Loucy (cell line): ENCODE results near the gene PAWR.

Experiments used
- H2AFZ ChIP-seq: fragments of 200-600 bp; sonication (generic); 2 replicates; pipeline ENCODE4 v1.6.0; 2016; ENCODE audit warnings: antibody characterized with exemption, mild to moderate bottlenecking, low read length, moderate library complexity
- H3F3A ChIP-seq: fragments of 200-600 bp; 2 replicates; pipeline ENCODE4 v1.6.0; 2016; ENCODE audit warnings: antibody characterized with exemption, low read depth, mild to moderate bottlenecking
- H3K27me3 ChIP-seq: fragments of 200-600 bp; sonication (generic); 2 replicates; pipeline ENCODE4 v1.6.1; 2014; ENCODE audit warnings: low read length, mild to moderate bottlenecking; ENCODE audit not compliant: insufficient read depth, poor library complexity, severe bottlenecking
- H3K36me3 ChIP-seq: fragments of 200-600 bp; sonication (generic); 2 replicates; pipeline ENCODE4 v1.6.1; 2016; ENCODE audit warnings: low read length; ENCODE audit not compliant: insufficient read depth
- H3K4me1 ChIP-seq: fragments of 200-600 bp; sonication (generic); 2 replicates; pipeline ENCODE4 v1.5.1; 2014; ENCODE audit warnings: low read length, mild to moderate bottlenecking; ENCODE audit not compliant: insufficient read depth, poor library complexity, severe bottlenecking
- H3K4me2 ChIP-seq: fragments of 200-600 bp; sonication (generic); 2 replicates; pipeline ENCODE4 v1.6.0; 2014; ENCODE audit warnings: antibody characterized with exemption, low read length, low read depth, mild to moderate bottlenecking; ENCODE audit not compliant: poor library complexity, severe bottlenecking
- H3K4me3 ChIP-seq: fragments of 200-600 bp; sonication (generic); 2 replicates; pipeline ENCODE4 v1.5.1; 2014; ENCODE audit warnings: low read length, mild to moderate bottlenecking, mixed read lengths; ENCODE audit not compliant: poor library complexity, severe bottlenecking
- H3K79me2 ChIP-seq: fragments of 200-600 bp; sonication (generic); 2 replicates; pipeline ENCODE4 v1.6.1; 2014; ENCODE audit warnings: low read length; ENCODE audit not compliant: insufficient read depth
- H3K9ac ChIP-seq: fragments of 200-600 bp; sonication (generic); 2 replicates; pipeline ENCODE4 v1.6.0; 2014; ENCODE audit warnings: mild to moderate bottlenecking, low read depth, low read length, moderate library complexity; ENCODE audit not compliant: poor library complexity, severe bottlenecking
- H3K9me2 ChIP-seq: fragments of 200-600 bp; sonication (generic); replicated peaks from 2 replicates; pipeline ENCODE4 v1.6.1; 2016; ENCODE audit warnings: low read depth, low read length, mixed read lengths
- H3K9me3 ChIP-seq: fragments of 200-600 bp; sonication (generic); 2 replicates; pipeline ENCODE4 v1.6.1; 2014; ENCODE audit warnings: mild to moderate bottlenecking, antibody characterized with exemption, low read length, low read depth; ENCODE audit not compliant: insufficient read depth
- H4K20me1 ChIP-seq: fragments of 200-600 bp; sonication (generic); 2 replicates; pipeline ENCODE4 v1.6.0; 2014; ENCODE audit warnings: antibody characterized with exemption, low read length, mild to moderate bottlenecking; ENCODE audit not compliant: insufficient read depth, poor library complexity, severe bottlenecking
- EZH2phosphoT487 ChIP-seq: fragments of 200-600 bp; IDR thresholded peaks from 2 replicates; pipeline ENCODE4 v1.6.1; 2018; ENCODE audit warnings: antibody characterized with exemption, mild to moderate bottlenecking, moderate library complexity, borderline replicate concordance
- TF ChIP-seq, protein P1 (sequence below): fragments of 200-600 bp; sonication (generic); conservative IDR thresholded peaks from 2 replicates; pipeline ENCODE4 v1.5.1; 2014; ENCODE audit warnings: mild to moderate bottlenecking, antibody characterized with exemption, low read length

The PAWR gene

GRCh38 chr12:79725987-79726386 lies 35.2 kb upstream of the PAWR start:
- H3K27me3 ChIP-seq = no peaks in the 10 kb centered on the region
- no peak overlapping the region for H2AFZ ChIP-seq
- H4K20me1 ChIP-seq = no peaks in the 10 kb centered on the region
- TF ChIP-seq EZH2phosphoT487 = no peak
- TF ChIP-seq, protein P1, sequence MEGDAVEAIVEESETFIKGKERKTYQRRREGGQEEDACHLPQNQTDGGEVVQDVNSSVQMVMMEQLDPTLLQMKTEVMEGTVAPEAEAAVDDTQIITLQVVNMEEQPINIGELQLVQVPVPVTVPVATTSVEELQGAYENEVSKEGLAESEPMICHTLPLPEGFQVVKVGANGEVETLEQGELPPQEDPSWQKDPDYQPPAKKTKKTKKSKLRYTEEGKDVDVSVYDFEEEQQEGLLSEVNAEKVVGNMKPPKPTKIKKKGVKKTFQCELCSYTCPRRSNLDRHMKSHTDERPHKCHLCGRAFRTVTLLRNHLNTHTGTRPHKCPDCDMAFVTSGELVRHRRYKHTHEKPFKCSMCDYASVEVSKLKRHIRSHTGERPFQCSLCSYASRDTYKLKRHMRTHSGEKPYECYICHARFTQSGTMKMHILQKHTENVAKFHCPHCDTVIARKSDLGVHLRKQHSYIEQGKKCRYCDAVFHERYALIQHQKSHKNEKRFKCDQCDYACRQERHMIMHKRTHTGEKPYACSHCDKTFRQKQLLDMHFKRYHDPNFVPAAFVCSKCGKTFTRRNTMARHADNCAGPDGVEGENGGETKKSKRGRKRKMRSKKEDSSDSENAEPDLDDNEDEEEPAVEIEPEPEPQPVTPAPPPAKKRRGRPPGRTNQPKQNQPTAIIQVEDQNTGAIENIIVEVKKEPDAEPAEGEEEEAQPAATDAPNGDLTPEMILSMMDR = no peak
- H3K79me2 ChIP-seq = no peaks in the 10 kb centered on the region
- no peaks in the 10 kb centered on the region for H3K9me3 ChIP-seq
- H3K9me2 ChIP-seq = no peaks in the 10 kb centered on the region
- H3K9ac ChIP-seq = no peak overlapping the region
- H3K4me1 ChIP-seq = no peaks in the 10 kb centered on the region
- H3K36me3 ChIP-seq = no peaks in the 10 kb centered on the region
- no peak overlapping the region for H3K4me2 ChIP-seq
- no peak overlapping the region for H3K4me3 ChIP-seq
- no peaks in the 10 kb centered on the region for H3F3A ChIP-seq

GRCh38 chr12:79717006-79717405 lies 26.2 kb upstream of the PAWR start:
- Histone ChIP-seq H3K9ac (no peak overlapping the region), H3K79me2 (no peaks in the 10 kb centered on the region), H3K4me3 (no peak overlapping the region), H3K4me2 (no peak overlapping the region), H3F3A (no peaks in the 10 kb centered on the region), H3K36me3 (no peaks in the 10 kb centered on the region), H3K4me1 (no peaks in the 10 kb centered on the region), H3K27me3 (no peaks in the 10 kb centered on the region), H3K9me3 (no peaks in the 10 kb centered on the region), H4K20me1 (no peaks in the 10 kb centered on the region), H3K9me2 (no peaks in the 10 kb centered on the region), H2AFZ (no peak overlapping the region)
- TF ChIP-seq, protein P1 = no peak
- TF ChIP-seq EZH2phosphoT487 = no peak

- Histone ChIP-seq H3K4me3 (no peak overlapping the region), H3K4me1 (no peaks in the 10 kb centered on the region), H3K79me2 (no peaks in the 10 kb centered on the region), H3K9me3 (no peaks in the 10 kb centered on the region), H4K20me1 (no peaks in the 10 kb centered on the region), H3K27me3 (no peaks in the 10 kb centered on the region), H3F3A (no peaks in the 10 kb centered on the region), H3K9ac (no peak overlapping the region), H3K4me2 (no peak overlapping the region), H2AFZ (no peak overlapping the region), H3K9me2 (no peaks in the 10 kb centered on the region), H3K36me3 (no peaks in the 10 kb centered on the region)
- TF ChIP-seq EZH2phosphoT487 = no peak
- TF ChIP-seq, protein P1 = no peak
Measured at GRCh38 chr12:79715308-79715707, 24.5 kb upstream of the PAWR start.
